GM12865 (cell line): ENCODE data around the gene AGER.
A peak's percentile ranks its signal among the peaks of the same experiment; 100 is the strongest.

Experiments
- DNase-seq: peaks from one replicate; pipeline ENCODE4 v3.0.0; 2010; ENCODE audit warnings: low read depth
- H3K4me3 ChIP-seq: 2 replicates; pipeline ENCODE4 v1.5.1; 2011; ENCODE audit warnings: mild to moderate bottlenecking, low read depth, low read length, control low read depth
- TF ChIP-seq, protein P1 (sequence below): IDR thresholded peaks from 2 replicates; pipeline ENCODE4 v1.5.1; 2011; ENCODE audit warnings: low read length, control low read depth, low read depth, inconsistent platforms; ENCODE audit not compliant: insufficient read depth; ENCODE audit errors: missing control alignments

AGER gene

DNA sequence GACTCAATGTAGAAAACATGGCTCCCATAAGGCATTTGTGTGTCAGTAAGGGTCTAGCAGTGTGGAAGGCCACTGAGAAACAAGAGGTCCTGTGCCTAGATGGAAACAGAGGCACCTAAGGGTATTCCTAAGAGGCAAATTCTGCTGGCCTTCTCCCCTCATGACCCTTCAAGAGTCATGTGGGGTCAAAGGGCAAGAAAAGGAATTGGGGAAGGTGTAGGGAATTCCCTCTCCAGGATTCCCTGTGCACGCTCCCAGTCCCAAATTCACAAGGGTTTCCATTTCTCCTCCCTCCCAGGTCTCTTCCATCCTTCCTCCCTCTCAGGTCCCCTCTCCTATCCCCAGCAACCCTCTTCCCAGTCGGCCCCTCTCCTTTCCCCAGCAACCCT lies 8.7 kb downstream of the AGER start:
- H3K4me3 ChIP-seq = peak overlapping the region; percentile 69
- DNase-seq = no peak

DNA sequence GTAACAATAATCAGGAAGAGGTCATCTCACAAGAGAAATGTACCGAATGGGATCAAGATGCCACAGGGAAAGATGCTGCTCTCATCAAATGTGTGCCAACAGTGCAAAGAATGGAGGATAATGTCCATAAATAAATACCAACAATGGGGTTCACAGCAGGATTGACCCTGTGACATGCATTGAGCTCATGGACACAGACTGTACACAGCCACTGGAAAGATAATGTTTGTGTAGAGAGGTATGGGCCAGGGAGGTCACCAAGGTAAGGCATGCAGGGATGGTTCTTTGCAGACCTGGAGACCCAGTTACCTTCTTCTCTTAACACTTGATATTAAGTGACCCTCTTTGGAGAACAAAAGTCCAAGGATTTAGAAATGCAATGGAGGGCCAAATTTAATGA lies 9.6 kb downstream of the AGER start:
- TF ChIP-seq, protein P1, sequence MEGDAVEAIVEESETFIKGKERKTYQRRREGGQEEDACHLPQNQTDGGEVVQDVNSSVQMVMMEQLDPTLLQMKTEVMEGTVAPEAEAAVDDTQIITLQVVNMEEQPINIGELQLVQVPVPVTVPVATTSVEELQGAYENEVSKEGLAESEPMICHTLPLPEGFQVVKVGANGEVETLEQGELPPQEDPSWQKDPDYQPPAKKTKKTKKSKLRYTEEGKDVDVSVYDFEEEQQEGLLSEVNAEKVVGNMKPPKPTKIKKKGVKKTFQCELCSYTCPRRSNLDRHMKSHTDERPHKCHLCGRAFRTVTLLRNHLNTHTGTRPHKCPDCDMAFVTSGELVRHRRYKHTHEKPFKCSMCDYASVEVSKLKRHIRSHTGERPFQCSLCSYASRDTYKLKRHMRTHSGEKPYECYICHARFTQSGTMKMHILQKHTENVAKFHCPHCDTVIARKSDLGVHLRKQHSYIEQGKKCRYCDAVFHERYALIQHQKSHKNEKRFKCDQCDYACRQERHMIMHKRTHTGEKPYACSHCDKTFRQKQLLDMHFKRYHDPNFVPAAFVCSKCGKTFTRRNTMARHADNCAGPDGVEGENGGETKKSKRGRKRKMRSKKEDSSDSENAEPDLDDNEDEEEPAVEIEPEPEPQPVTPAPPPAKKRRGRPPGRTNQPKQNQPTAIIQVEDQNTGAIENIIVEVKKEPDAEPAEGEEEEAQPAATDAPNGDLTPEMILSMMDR = no peak
- DNase-seq = no peak
- no peak overlapping the region for H3K4me3 ChIP-seq

More for the DNA sequence above, 8.7 kb downstream of the AGER start:
- TF ChIP-seq, protein P1 = no peak

DNA sequence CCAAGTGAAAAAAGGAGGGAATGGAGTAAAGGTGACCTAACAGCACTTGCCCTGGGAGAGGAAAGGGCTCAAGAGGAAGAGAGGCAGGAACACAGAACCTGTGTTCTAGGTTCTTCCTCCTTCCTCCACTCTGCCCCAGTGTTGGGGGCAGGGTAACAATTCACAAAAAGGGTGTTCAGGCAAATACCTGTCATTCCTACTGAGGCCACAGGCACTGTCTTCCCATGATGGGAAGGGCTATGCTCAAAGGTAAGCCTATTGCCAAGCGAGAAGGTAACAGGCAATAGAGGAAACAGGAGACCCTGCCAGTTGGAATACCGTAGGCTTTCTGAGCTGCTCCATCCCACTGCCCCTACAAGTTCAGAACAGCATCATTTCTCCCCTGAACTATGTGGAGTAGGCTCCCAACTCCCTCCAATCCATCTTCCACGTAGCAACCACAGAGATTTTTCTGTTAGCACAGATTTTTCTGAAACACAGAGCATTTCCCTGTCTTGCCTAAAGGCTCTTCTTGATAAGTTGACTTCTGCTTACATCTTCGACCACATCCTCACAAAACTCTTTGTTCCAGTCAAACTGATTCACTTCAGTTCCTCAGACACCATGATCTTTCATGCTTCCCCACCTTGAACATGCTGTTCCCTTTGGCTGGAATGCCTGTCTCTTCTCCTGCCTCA lies 10.9 kb downstream of the AGER start:
- no peak overlapping the region for H3K4me3 ChIP-seq
- TF ChIP-seq, protein P1 = no peak
- no peak for DNase-seq

DNA sequence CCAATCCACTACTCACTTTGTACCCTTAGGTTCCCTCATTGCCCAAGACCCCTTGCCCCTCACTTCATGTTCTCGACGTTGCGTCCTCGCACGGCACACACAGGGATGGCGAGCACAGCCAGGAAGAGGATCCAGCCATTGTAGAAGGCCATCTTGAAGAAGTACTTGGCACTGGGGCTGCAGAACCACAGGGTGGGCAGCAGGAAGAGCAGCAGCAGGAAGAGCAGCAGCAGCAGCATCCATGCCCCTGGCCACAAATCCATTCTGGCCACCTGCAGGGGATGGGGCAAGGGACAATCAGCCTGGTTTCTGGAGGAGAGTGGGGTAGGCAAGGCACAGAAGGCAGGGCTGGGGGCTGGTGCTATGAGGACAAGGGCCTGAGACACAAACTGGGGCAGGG lies 12.8 kb downstream of the AGER start:
- no peak overlapping the region for H3K4me3 ChIP-seq
- TF ChIP-seq, protein P1 = no peak
- no peak for DNase-seq

DNA sequence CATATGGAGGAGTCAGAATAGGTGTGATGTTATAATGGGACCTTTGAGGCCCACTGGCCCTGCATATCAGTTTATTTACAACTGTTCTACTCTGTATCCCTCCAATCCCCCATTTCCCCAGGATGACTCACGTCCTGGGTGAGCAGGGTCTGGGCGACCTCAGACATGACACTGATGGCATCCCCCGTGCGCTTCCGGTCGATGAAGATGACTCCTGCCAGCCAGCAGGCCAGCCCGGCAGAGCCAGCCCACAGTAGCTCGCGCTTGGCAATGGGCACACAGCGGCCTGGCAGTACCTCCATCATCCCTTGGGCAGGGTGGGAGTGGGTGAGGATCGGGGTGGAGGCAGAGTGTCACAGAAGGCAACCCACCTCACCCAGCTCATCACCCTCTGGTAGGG lies 13.8 kb downstream of the AGER start:
- no peak for DNase-seq
- TF ChIP-seq, protein P1 = no peak
- no peak overlapping the region for H3K4me3 ChIP-seq

DNA sequence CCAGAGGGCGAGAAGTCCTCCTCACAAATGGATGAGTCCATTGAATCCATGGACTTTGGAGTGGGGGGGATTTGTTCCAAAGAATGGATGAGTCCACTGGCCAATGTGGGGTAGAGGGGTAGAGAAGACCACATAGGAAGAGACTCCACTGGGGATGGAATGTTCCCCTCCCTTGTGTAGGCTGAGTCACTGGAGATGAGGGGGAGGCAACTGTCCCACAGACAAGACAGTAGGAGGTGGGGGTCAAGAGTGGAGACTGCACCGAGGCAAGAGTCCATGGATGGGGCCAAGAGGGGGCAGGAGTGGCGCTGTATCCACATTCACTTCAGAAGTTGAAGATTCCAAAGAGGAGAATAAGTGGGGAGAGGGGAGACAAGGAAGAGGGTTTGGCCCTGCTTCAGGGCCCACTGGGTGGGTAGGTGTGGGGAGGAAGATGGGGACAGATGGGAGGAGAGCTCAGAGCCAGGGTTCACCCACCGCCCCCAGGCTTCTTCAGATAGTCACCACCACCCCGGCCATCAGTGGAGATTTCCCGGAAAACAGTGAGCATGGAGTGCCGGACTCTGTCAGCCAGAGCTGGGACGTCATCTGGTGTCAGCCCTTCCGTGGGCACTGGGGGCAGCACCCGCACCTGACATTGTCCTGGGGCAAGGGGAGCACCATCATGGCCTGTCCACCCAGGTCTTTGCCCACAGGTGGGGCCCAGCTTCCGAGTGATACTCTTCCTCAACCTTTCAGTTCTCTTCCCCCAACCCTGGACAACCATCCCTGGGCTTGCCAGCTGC lies 15.1 kb downstream of the AGER start:
- no peak overlapping the region for H3K4me3 ChIP-seq
- no peak for DNase-seq
- TF ChIP-seq, protein P1 = no peak

DNA sequence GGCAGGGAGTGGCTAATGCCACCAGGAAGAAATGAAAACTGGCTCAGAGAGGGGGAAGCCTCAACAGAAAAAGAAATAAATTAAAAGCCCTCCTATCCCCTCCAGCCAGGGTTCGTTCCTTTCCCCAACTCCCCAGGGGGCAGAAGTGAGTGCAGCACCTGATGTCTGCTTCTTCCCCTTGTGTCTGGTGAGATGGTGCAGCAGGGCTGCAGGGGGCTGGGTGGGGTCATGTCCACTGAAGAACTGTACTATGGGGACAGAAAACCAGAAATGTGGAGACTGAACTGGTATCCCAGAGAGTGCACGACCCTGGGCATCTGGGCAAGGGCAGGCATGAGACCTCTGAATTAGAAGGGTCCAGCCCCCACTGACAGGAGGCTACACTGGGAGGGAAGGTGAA lies 15.7 kb downstream of the AGER start:
- no peak for DNase-seq
- TF ChIP-seq, protein P1 = no peak
- H3K4me3 ChIP-seq = no peak overlapping the region
